DOHH2 (cell line): ENCODE data around the gene CPT1A.

Experiments
- H3F3A ChIP-seq: fragments of 200-600 bp; sonication (generic), shearing (Covaris generic); 2 replicates; pipeline ENCODE4 v1.6.0; 2016; ENCODE audit warnings: antibody characterized with exemption, mild to moderate bottlenecking; ENCODE audit not compliant: control insufficient read depth, insufficient read depth
- H3K27ac ChIP-seq: fragments of 200-600 bp; sonication (generic); 2 replicates; pipeline ENCODE4 v1.5.1; 2014; ENCODE audit warnings: low read depth, mild to moderate bottlenecking, low read length, moderate library complexity
- H3K27me3 ChIP-seq: fragments of 200-600 bp; sonication (generic); 2 replicates; pipeline ENCODE4 v1.6.1; 2014; ENCODE audit warnings: mild to moderate bottlenecking, low read length, mixed read lengths; ENCODE audit not compliant: control insufficient read depth
- H3K36me3 ChIP-seq: fragments of 200-600 bp; sonication (generic); 2 replicates; pipeline ENCODE4 v1.6.1; 2014; ENCODE audit warnings: mild to moderate bottlenecking, low read length, moderate library complexity, mixed read lengths; ENCODE audit not compliant: control insufficient read depth
- H3K4me1 ChIP-seq: fragments of 200-600 bp; sonication (generic); 2 replicates; pipeline ENCODE4 v1.6.1; 2014; ENCODE audit warnings: mild to moderate bottlenecking, low read length, mixed read lengths; ENCODE audit not compliant: control insufficient read depth
- H3K4me2 ChIP-seq: fragments of 200-600 bp; sonication (generic); 2 replicates; pipeline ENCODE4 v1.6.0; 2014; ENCODE audit warnings: mild to moderate bottlenecking, low read length, moderate library complexity
- H3K4me3 ChIP-seq: fragments of 200-600 bp; sonication (generic); 2 replicates; pipeline ENCODE4 v1.5.1; 2014; ENCODE audit warnings: mild to moderate bottlenecking, low read length, mixed read lengths
- H3K79me2 ChIP-seq: fragments of 200-600 bp; sonication (generic); 2 replicates; pipeline ENCODE4 v1.6.1; 2014; ENCODE audit warnings: mild to moderate bottlenecking, low read length, mixed read lengths; ENCODE audit not compliant: control insufficient read depth
- H3K9me2 ChIP-seq: fragments of 200-600 bp; sonication (generic); replicated peaks from 2 replicates; pipeline ENCODE4 v1.6.1; 2014; ENCODE audit warnings: mild to moderate bottlenecking, low read length, mixed read lengths; ENCODE audit not compliant: control insufficient read depth
- H3K9me3 ChIP-seq: fragments of 200-600 bp; sonication (generic); 2 replicates; pipeline ENCODE4 v1.6.1; 2014; ENCODE audit warnings: antibody characterized with exemption, low read length, mixed read lengths; ENCODE audit not compliant: control insufficient read depth, insufficient read depth
- H4K20me1 ChIP-seq: fragments of 200-600 bp; sonication (generic); 2 replicates; pipeline ENCODE4 v1.6.0; 2014; ENCODE audit warnings: low read depth, mild to moderate bottlenecking, antibody characterized with exemption, low read length, moderate library complexity; ENCODE audit not compliant: control insufficient read depth, insufficient read depth
- EZH2phosphoT487 ChIP-seq: fragments of 200-600 bp; sonication (generic); IDR thresholded peaks from 2 replicates; pipeline ENCODE4 v1.6.1; 2017; ENCODE audit warnings: borderline replicate concordance, mild to moderate bottlenecking, antibody characterized with exemption, low read length, moderate library complexity, mixed read lengths
- TF ChIP-seq, protein P1 (sequence below): fragments of 200-600 bp; sonication (generic); IDR thresholded peaks from one replicate; pipeline ENCODE4 v1.5.1; 2014; ENCODE audit warnings: antibody characterized with exemption, mild to moderate bottlenecking, low read depth, low read length; ENCODE audit not compliant: poor library complexity, severe bottlenecking

The CPT1A gene

DNA sequence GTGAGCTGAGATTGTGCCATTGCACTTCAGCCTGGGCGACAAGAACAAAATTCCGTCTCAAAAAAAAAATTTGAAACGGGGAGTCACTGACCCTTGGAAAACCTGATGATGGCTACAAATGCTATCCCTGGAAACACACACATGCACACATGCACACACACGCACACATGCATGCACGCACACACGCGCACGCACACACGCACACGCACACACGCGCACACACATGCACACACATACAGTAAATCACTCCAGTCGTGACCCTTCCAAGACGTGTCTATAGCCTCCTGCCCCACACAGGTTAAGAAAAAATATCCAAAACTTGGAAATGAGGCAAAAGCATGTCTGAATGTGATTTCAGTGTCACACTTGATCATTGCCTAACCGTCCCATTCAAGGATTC lies 6.7 kb upstream of the CPT1A start:
- no peaks in the 10 kb centered on the region for H3K9me2 ChIP-seq
- TF ChIP-seq EZH2phosphoT487, result no peak
- TF ChIP-seq, protein P1, sequence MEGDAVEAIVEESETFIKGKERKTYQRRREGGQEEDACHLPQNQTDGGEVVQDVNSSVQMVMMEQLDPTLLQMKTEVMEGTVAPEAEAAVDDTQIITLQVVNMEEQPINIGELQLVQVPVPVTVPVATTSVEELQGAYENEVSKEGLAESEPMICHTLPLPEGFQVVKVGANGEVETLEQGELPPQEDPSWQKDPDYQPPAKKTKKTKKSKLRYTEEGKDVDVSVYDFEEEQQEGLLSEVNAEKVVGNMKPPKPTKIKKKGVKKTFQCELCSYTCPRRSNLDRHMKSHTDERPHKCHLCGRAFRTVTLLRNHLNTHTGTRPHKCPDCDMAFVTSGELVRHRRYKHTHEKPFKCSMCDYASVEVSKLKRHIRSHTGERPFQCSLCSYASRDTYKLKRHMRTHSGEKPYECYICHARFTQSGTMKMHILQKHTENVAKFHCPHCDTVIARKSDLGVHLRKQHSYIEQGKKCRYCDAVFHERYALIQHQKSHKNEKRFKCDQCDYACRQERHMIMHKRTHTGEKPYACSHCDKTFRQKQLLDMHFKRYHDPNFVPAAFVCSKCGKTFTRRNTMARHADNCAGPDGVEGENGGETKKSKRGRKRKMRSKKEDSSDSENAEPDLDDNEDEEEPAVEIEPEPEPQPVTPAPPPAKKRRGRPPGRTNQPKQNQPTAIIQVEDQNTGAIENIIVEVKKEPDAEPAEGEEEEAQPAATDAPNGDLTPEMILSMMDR, result no peak
- H3K36me3 ChIP-seq, result no peaks in the 10 kb centered on the region
- no peaks in the 10 kb centered on the region for H3F3A ChIP-seq
- H3K9me3 ChIP-seq, result no peaks in the 10 kb centered on the region
- peaks cover 9% of the 10 kb centered on the region for H3K4me1 ChIP-seq
- no peak overlapping the region for H3K4me3 ChIP-seq
- no peaks in the 10 kb centered on the region for H4K20me1 ChIP-seq
- H3K4me2 ChIP-seq, result no peak overlapping the region
- no peak overlapping the region for H3K27ac ChIP-seq
- H3K79me2 ChIP-seq, result no peaks in the 10 kb centered on the region
- H3K27me3 ChIP-seq, result peaks cover 15% of the 10 kb centered on the region

DNA sequence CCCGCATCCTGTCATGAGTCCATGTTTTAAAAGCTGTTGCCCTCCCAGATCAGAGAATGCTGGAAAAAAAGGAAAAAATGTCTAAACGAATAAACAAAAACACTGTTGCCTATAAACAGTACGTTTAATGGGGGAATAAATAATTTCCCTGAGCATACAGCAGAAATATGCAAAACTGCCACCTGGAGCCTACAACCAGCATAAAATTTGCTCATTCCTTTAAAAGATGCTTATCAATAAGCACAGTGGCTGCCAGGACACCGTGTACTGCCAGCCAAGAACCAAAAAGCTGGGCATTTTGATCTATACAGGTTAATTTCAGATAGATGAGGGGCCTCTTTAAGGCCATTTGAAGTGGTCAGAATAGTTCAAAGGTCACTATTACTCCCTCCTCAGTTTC lies 5.7 kb upstream of the CPT1A start:
- H3K9me3 ChIP-seq, result no peaks in the 10 kb centered on the region
- peaks cover 25% of the 10 kb centered on the region for H3K27me3 ChIP-seq
- no peak overlapping the region for H3K4me3 ChIP-seq
- H3K4me1 ChIP-seq, result peaks cover 19% of the 10 kb centered on the region
- no peak for TF ChIP-seq EZH2phosphoT487
- TF ChIP-seq, protein P1, result no peak
- H3K36me3 ChIP-seq, result no peaks in the 10 kb centered on the region
- H3K79me2 ChIP-seq, result no peaks in the 10 kb centered on the region
- H3K27ac ChIP-seq, result no peak overlapping the region
- H3K9me2 ChIP-seq, result no peaks in the 10 kb centered on the region
- no peaks in the 10 kb centered on the region for H4K20me1 ChIP-seq
- H3F3A ChIP-seq, result no peaks in the 10 kb centered on the region
- no peak overlapping the region for H3K4me2 ChIP-seq

DNA sequence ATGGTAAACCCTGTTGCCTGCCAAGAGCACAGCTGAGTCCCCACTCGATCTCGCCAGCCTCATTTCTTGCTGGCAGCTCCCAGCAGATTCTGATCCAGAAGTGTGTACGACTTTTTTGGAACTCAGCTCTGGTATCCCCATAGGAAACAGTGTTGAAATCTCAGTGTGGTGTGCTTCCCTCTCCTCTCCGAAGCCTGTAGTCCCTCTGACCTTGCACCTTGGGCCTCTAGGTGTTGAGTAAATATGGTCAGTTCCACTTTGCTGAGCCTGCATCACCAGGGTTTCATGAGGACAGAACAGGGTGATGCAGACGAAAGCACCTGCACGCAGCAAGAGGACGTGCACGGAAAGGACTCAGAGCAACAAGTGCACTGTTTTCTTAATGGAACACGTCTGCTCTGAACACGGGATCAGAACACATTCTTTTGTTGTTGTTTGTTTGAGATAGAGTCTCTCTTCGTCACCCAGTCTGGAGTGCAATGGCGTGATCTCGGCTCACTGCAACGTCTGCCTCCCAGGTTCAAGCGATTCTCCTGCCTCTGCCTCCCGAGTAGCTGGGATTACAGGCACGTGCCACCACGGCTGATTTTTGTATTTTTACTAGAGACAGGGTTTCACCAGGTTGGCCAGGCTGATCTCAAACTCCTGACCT lies 3.8 kb upstream of the CPT1A start:
- peaks cover 42% of the 10 kb centered on the region for H3K27me3 ChIP-seq
- TF ChIP-seq EZH2phosphoT487, result no peak
- TF ChIP-seq, protein P1, result no peak
- no peak overlapping the region for H3K4me2 ChIP-seq

More for the DNA sequence above, 3.8 kb upstream of the CPT1A start:
- H3K36me3 ChIP-seq, result no peaks in the 10 kb centered on the region
- no peaks in the 10 kb centered on the region for H3K79me2 ChIP-seq
- peaks cover 35% of the 10 kb centered on the region for H3K4me1 ChIP-seq
- H4K20me1 ChIP-seq, result no peaks in the 10 kb centered on the region
- H3K9me2 ChIP-seq, result no peaks in the 10 kb centered on the region
- H3F3A ChIP-seq, result peaks cover under 1% of the 10 kb centered on the region
- H3K4me3 ChIP-seq, result no peak overlapping the region
- no peak overlapping the region for H3K27ac ChIP-seq
- H3K9me3 ChIP-seq, result no peaks in the 10 kb centered on the region
